Osteoblast (primary cell): Measurements from ENCODE around the gene FBXO44. TPM values are rescaled to one million over a fixed set of nuclear protein-coding genes. Genes with fewer than 3 reads are reported as not detected.
A peak's percentile ranks its signal among the peaks of the same experiment; 100 is the strongest.

Experiments used
- DNase-seq: peaks from one replicate; pipeline ENCODE4 v3.0.0; 2011; ENCODE audit warnings: low spot score, mixed read lengths; ENCODE audit not compliant: insufficient read length; ENCODE audit errors: missing footprints
- H2AFZ ChIP-seq: 2 replicates; pipeline ENCODE4 v1.6.0; 2011; ENCODE audit warnings: mild to moderate bottlenecking, low read length
- H3K27ac ChIP-seq: 2 replicates; pipeline ENCODE4 v1.5.1; 2011; ENCODE audit warnings: mild to moderate bottlenecking, low read depth, low read length, moderate library complexity
- H3K27me3 ChIP-seq: 2 replicates; pipeline ENCODE4 v1.6.0; 2012; ENCODE audit warnings: mild to moderate bottlenecking, control low read depth, inconsistent platforms, low read length, moderate library complexity; ENCODE audit not compliant: insufficient read depth
- H3K36me3 ChIP-seq: 2 replicates; pipeline ENCODE4 v1.5.1; 2011; ENCODE audit warnings: mild to moderate bottlenecking, low read length, control low read depth, moderate library complexity; ENCODE audit not compliant: insufficient read depth
- H3K4me1 ChIP-seq: 2 replicates; pipeline ENCODE4 v1.5.1; 2011; ENCODE audit warnings: mild to moderate bottlenecking, low read length, control low read depth, moderate library complexity; ENCODE audit not compliant: insufficient read depth
- H3K4me2 ChIP-seq: 2 replicates; pipeline ENCODE4 v1.6.0; 2011; ENCODE audit warnings: mild to moderate bottlenecking, low read length; ENCODE audit not compliant: insufficient read depth
- H3K4me3 ChIP-seq: fragments of 200-600 bp; sonication (generic); 3 replicates; pipeline ENCODE4 v1.5.1; 2012; ENCODE audit warnings: mild to moderate bottlenecking, low read length, inconsistent platforms; ENCODE audit not compliant: insufficient read depth
- H3K79me2 ChIP-seq: 2 replicates; pipeline ENCODE4 v1.6.0; 2012; ENCODE audit warnings: mild to moderate bottlenecking, low read length, control low read depth, inconsistent platforms; ENCODE audit not compliant: insufficient read depth
- H3K9me3 ChIP-seq: 2 replicates; pipeline ENCODE4 v1.5.1; 2011; ENCODE audit warnings: low read depth, low read length, control low read depth
- H4K20me1 ChIP-seq: 2 replicates; pipeline ENCODE4 v1.6.0; 2012; ENCODE audit warnings: mild to moderate bottlenecking, low read length, control low read depth; ENCODE audit not compliant: insufficient read depth
- CTCF ChIP-seq: IDR thresholded peaks from 2 replicates; pipeline ENCODE4 v1.5.1; 2011; ENCODE audit warnings: mild to moderate bottlenecking, low read depth, low read length, moderate library complexity; ENCODE audit errors: extremely low read depth
- total RNA-seq: library from RNA; depleted of rRNA; stranded (reverse); fragments of >200 nt; gene quantifications from 2 replicates; pipeline ENCODE4 v1.2.3, GENCODE V29; 2012

FBXO44 gene
- total RNA-seq, 1 donor = 16.3 TPM

- Histone ChIP-seq H3K27me3 (peaks cover 55% of the 10 kb centered on the region), H3K4me2 (no peak overlapping the region)
These were observed 37.4 kb downstream of the FBXO44 start for GRCh38 chr1:11691928-11692711.

DNA sequence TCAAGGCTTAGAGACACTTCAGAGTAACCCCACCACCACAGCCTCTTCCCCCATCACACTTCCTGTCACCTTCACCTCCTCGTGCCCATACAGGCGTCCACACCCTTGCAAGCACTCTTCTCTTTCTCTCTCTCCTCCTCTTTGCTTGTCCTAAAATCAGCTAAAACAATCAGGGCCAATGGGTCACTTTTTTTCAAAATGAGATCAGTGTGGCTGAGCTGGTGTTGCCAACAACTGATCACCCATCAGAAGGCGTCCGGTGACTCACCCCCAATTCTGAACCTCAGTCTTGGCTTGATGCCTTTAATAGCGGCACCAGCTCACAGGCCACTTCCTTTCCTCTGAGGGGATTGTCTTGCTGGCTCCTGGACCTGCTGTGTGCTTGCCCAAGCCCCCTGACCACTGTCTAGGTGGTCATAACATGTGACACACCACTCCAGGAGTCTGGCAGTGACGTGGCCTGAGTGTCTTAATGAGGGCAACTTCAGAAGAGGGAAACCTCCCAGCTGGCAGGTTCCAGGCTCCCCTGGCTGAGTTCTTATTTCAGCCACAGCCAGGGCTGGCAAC lies 38.4 kb downstream of the FBXO44 start:
- Histone ChIP-seq H3K4me3 (no peak overlapping the region), H3K36me3 (no peaks in the 10 kb centered on the region), H3K4me2 (peak overlapping the region; percentile 69), H2AFZ (no peak overlapping the region), H3K9me3 (no peaks in the 10 kb centered on the region), H3K4me1 (peaks cover 12% of the 10 kb centered on the region), H3K27me3 (peaks cover 60% of the 10 kb centered on the region), H3K79me2 (no peaks in the 10 kb centered on the region), H3K27ac (no peak overlapping the region), H4K20me1 (peaks cover 4% of the 10 kb centered on the region)
- TF ChIP-seq CTCF = no peak
- peak; percentile 100 for DNase-seq

More at GRCh38 chr1:11691928-11692711, 37.4 kb downstream of the FBXO44 start:
- peaks cover 12% of the 10 kb centered on the region for H3K4me1 ChIP-seq
- DNase-seq = no peak
- no peak overlapping the region for H2AFZ ChIP-seq
- no peaks in the 10 kb centered on the region for H3K36me3 ChIP-seq
- H3K27ac ChIP-seq = no peak overlapping the region
- no peaks in the 10 kb centered on the region for H3K79me2 ChIP-seq
- no peaks in the 10 kb centered on the region for H3K9me3 ChIP-seq
- H4K20me1 ChIP-seq = peaks cover 4% of the 10 kb centered on the region
- H3K4me3 ChIP-seq = no peak overlapping the region
- no peak for TF ChIP-seq CTCF

DNA sequence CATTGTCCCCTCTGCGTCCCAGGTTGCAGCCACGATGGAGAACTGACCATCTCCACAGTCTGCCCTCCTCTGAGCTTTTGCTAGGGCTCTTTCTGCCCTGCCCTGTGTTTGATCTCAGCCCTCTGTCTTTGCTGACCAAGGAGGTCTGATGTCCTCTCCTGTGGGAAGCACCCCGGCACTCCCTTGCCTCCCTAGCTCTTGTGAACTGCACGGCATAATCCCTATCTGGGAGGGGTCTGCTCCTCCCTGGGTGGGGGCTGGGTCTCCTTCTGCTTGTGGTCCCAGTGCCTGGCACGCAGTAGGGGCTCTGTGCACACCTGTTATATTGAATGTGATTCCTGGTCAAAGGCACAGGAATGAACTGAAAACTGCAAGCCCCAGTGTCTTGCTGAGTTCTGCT lies 39.2 kb downstream of the FBXO44 start:
- Histone ChIP-seq H4K20me1 (peaks cover 4% of the 10 kb centered on the region), H3K27me3 (peaks cover 66% of the 10 kb centered on the region), H3K9me3 (no peaks in the 10 kb centered on the region), H2AFZ (no peak overlapping the region), H3K79me2 (no peaks in the 10 kb centered on the region), H3K4me1 (peaks cover 12% of the 10 kb centered on the region), H3K4me2 (no peak overlapping the region), H3K4me3 (no peak overlapping the region), H3K36me3 (no peaks in the 10 kb centered on the region), H3K27ac (no peak overlapping the region)
- DNase-seq = peak; percentile 91
- TF ChIP-seq CTCF = no peak

GRCh38 chr1:11695861-11696260 lies 41.2 kb downstream of the FBXO44 start:
- Histone ChIP-seq H4K20me1 (peaks cover 2% of the 10 kb centered on the region), H3K36me3 (no peaks in the 10 kb centered on the region), H3K4me1 (peaks cover 12% of the 10 kb centered on the region), H3K27ac (no peak overlapping the region), H3K27me3 (peaks cover 60% of the 10 kb centered on the region), H2AFZ (no peak overlapping the region), H3K9me3 (no peaks in the 10 kb centered on the region), H3K4me3 (no peak overlapping the region), H3K79me2 (no peaks in the 10 kb centered on the region), H3K4me2 (no peak overlapping the region)
- TF ChIP-seq CTCF = no peak
- no peak for DNase-seq
